ENCODE results near the gene NTHL1. TPM values are rescaled to one million over a fixed set of nuclear protein-coding genes. Genes with fewer than 3 reads are reported as not detected.

NTHL1 gene
- total and polyA plus RNA-seq, 2 of the 8 experiments (the other 6 are each of a cell fraction or from before 2014, with no cell fraction given), result 70.9 to 150 TPM

- Histone ChIP-seq H3K9me3 (ENCODE audit: insufficient read depth in 2 of 2, low read depth in 1 of 2, low read length in 1 of 2) (no peaks in the 10 kb centered on the region), H4K5ac (ENCODE audit: insufficient read length, low read depth, low read length) (no peak overlapping the region), H3K56ac (replicated peaks; ENCODE audit: insufficient read length, low read depth, low read length) (no peak overlapping the region), H2AK5ac (ENCODE audit: low read depth, low read length) (no peak overlapping the region), H3K79me1 (ENCODE audit: low read depth, low read length) (no peaks in the 10 kb centered on the region), H2BK20ac (ENCODE audit: low read length) (no peak overlapping the region), H2AFZ (ENCODE audit: low read length) (no peak overlapping the region), H2BK5ac (ENCODE audit: low read depth, low read length) (no peak overlapping the region), H3K23ac (ENCODE audit: insufficient read length) (no peak overlapping the region), H3K14ac (ENCODE audit: insufficient read length) (no peak overlapping the region), H3K9ac (replicated peaks in 1 of 4; ENCODE audit: extremely low read depth in 1 of 4, low read depth in 3 of 4, low read length in 3 of 4) (no peak overlapping the region), H3K23me2 (ENCODE audit: low read depth, low read length) (no peaks in the 10 kb centered on the region), H3K18ac (ENCODE audit: extremely low read depth, low read length) (no peak overlapping the region), H3K4ac (replicated peaks; ENCODE audit: insufficient read length, low read depth, low read length) (no peak overlapping the region), H3K27ac (ENCODE audit: low read depth, low read length) (no peak overlapping the region), H2BK12ac (ENCODE audit: low read depth, low read length) (no peak overlapping the region), H4K91ac (replicated peaks; ENCODE audit: insufficient read length, low read length) (peak overlapping the region; percentile 54), H3K4me3 (ENCODE audit: extremely low read depth in 1 of 4, insufficient read depth in 2 of 4, low read depth in 3 of 4, low read length in 4 of 4) (no peak overlapping the region), H4K20me1 (replicated peaks in 1 of 2; ENCODE audit: control insufficient read depth in 1 of 2, insufficient read depth in 2 of 2, low read length in 2 of 2) (peaks cover 0 to 2% of the 10 kb centered on the region in 2 experiments), H3K79me2 (ENCODE audit: control insufficient read depth in 1 of 2, insufficient read depth in 2 of 2, low read length in 2 of 2) (no peaks in the 10 kb centered on the region), H4K8ac (ENCODE audit: extremely low read depth, insufficient read depth, low read length) (peak overlapping the region; percentile 25; the same call in 1 of the 2 replicates), H3K27me3 (replicated peaks in 1 of 4; ENCODE audit: control insufficient read depth in 3 of 4, extremely low read depth in 1 of 4, insufficient read depth in 3 of 4, low read length in 3 of 4) (no peaks in the 10 kb centered on the region), H2BK120ac (replicated peaks; ENCODE audit: low read depth, low read length) (no peak overlapping the region), H2BK15ac (ENCODE audit: low read length) (no peak overlapping the region), H3K4me2 (ENCODE audit: insufficient read depth in 1 of 2, low read depth in 2 of 2, low read length in 2 of 2) (no peak overlapping the region), H3K4me1 (replicated peaks in 1 of 4; ENCODE audit: control insufficient read depth in 3 of 4, insufficient read depth in 4 of 4, low read length in 3 of 4) (peaks cover 0 to 4% (median 0%) of the 10 kb centered on the region in 4 experiments; a peak in 4 of 7 replicates), H3K36me3 (ENCODE audit: control insufficient read depth in 2 of 4, insufficient read depth in 4 of 4, low read length in 3 of 4) (no peaks in the 10 kb centered on the region)
- CTCF ChIA-PET (ENCODE audit: partially characterized antibody), result interaction anchor here (0.9 to 3.0 kb wide), 7 partner anchors 10 to 103 kb away, joined by 3 to 14 read pairs (median 5); partner anchors contain the start of genes NPW, NTHL1 and TSC2
- DNase-seq (ENCODE audit: low read depth in 1 of 2, low spot score in 2 of 2) (no peak), FAIRE-seq (no peak)
- no peak for TF ChIP-seq GABPA (IDR thresholded peaks at IDR 0.05; ENCODE audit: borderline replicate concordance, insufficient read depth, low read length)
- TF ChIP-seq SRF (IDR thresholded peaks at IDR 0.05; ENCODE audit: low read depth, low read length), result no peak
- TF ChIP-seq ZNF274 (IDR thresholded peaks at IDR 0.05; ENCODE audit: borderline replicate concordance, extremely low read depth, low read length), result no peak
- TF ChIP-seq KDM1A (IDR thresholded peaks at IDR 0.05; ENCODE audit: borderline replicate concordance, low read length), result no peak
- no peak for TF ChIP-seq PHF8 (conservative IDR thresholded peaks at IDR 0.05; ENCODE audit: low read depth, low read length)
- TF ChIP-seq CBX5 (IDR thresholded peaks at IDR 0.05; ENCODE audit: low read depth, low read length), result no peak
- POLR2A ChIA-PET (ENCODE audit: partially characterized antibody), result interaction anchor here (0.9 to 2.1 kb wide), 4 partner anchors 9 to 119 kb away, joined by 3 to 5 read pairs (median 4); partner anchors contain the start of gene TRAF7
- 91% methylated on average over 39 of the region's 47 CpGs; no CpG with 5 or more reads in 1 of the 2 experiments for WGBS, 2 experiments (ENCODE audit: extremely low coverage in 1 of 2, insufficient coverage in 1 of 2, insufficient read length in 1 of 2, insufficient replicate concordance in 2 of 2, low coverage in 1 of 2, low lambda C conversion rate in 2 of 2, missing lambda C conversion rate in 1 of 2)
Observed at GRCh38 chr16:2036200-2036966, 11.3 kb downstream of the NTHL1 start.

Measured in H1 (cell line).